Cardiac fibroblast (primary cell): ENCODE measurements around the gene CABCOCO1.

Source experiments
- DNase-seq, 2 donors: peaks; one replicate each; pipeline versions ENCODE4 v3.0.0 to v3.0.0-alpha.2; 2010; ENCODE audit warnings: low read depth in 2 of 2
- H3K4me3 ChIP-seq, 2 donors: replicated peaks in 1 of 2; 1 replicate in 1 of 2; 2 replicates in 1 of 2; pipeline ENCODE4 v1.5.1; 2011; ENCODE audit warnings: low read depth in 2 of 2, low read length in 2 of 2, mild to moderate bottlenecking in 2 of 2, moderate library complexity in 1 of 2
- CTCF ChIP-seq: IDR thresholded peaks from one replicate; pipeline ENCODE4 v1.5.1; 2011; ENCODE audit warnings: low read depth, mild to moderate bottlenecking, low read length, inconsistent platforms

The CABCOCO1 gene

GRCh38 chr10:61814160-61814559 lies 151.4 kb downstream of the CABCOCO1 start:
- TF ChIP-seq CTCF = no peak
- no peak for DNase-seq
- no peak overlapping the region for H3K4me3 ChIP-seq

GRCh38 chr10:61815496-61815895 lies 152.8 kb downstream of the CABCOCO1 start:
- DNase-seq = peak in 1 of 2 donors; percentile 51
- TF ChIP-seq CTCF = no peak
- H3K4me3 ChIP-seq = no peak overlapping the region
